Stimulated activated CD4-positive, alpha-beta T cell treated with anti-CD3 and anti-CD28 coated beads, Interleukin-1b, Interleukin-23, amount 100 ng/mL, for 4 hours (primary cell): ENCODE results near the gene CYP4X1.
"Not testable (repeated sequence)": the region's sequence is repeated elsewhere in the genome, so short reads cannot be mapped to it uniquely, and the experiment has no call there.

Experiments
- DNase-seq, 2 donors: peaks; one replicate each; pipeline ENCODE4 v3.0.0-alpha.2; 2020; ENCODE audit warnings: low read depth in 2 of 2

CYP4X1 gene

DNA sequence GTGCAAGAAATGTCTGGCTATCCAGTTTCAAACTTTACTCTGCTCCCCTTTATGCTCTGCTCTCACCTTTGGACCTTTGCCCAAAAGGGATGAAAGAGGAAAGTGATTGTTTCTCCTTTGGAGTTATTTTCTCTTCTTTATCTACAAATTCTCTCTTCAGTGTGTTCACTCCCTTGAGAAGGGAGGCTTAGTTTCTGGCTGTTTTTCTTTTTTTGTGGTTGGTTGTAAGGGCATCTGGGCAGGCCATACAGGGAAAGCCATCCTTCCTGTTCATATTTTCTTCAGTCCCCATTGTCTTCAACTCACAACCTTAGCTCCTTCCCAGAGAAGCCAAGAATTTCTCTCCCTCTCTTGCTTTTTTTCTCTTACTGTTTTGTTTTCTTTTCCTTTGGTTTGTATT is 46.0 kb downstream of the CYP4X1 start:
- DNase-seq = not testable (repeated sequence)

DNA sequence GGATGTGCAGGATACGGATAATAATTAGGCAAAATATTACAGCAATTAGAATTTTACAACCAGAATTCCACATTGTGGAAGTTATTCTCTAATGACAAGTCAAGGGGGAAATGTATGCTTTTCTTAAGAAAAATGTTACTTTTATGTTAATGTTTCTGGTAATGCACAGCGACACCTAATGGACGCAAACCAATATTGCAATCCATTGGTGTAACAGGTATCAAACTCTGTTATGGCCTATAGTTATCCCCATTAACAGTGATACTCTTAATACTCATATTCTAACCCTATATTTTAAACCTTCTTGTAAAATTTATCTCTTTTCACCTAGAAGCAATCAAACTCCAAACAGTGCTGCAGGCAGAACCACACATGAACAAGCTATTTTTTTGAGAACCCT is 65.9 kb downstream of the CYP4X1 start:
- peak in 1 of 2 donors; percentile 5 for DNase-seq

DNA sequence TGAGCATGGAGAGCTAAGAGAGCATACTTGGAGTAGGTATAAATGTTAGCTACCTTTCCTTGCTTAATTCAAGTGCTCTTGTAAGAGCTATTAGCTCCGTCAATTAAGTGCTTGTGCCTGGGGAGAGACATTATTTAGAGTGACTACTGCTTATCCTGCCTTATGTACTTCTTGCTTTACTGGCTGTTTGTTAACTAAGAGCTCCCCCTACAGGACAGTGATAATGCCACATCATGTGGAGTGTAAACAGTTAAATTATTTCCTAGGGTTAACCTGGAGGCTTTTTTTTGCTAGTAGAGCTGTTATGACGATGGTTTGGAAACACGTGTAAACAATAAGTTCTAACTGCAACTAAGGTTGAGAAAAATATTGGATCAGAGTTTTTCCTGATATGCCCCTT is 68.0 kb downstream of the CYP4X1 start:
- not testable (repeated sequence) for DNase-seq
